22Rv1 (cell line): ENCODE data around the gene SLC34A3.

Experiments used
- ZFX ChIP-seq: fragments of 450-650 bp; IDR thresholded peaks from 2 replicates; pipeline ENCODE4 v1.6.1; 2017; ENCODE audit warnings: antibody characterized with exemption, borderline replicate concordance
- TF ChIP-seq, protein P1 (sequence below): fragments of 450-650 bp; IDR thresholded peaks from 2 replicates; pipeline ENCODE4 v1.5.1; 2017; ENCODE audit warnings: mild to moderate bottlenecking

DNA sequence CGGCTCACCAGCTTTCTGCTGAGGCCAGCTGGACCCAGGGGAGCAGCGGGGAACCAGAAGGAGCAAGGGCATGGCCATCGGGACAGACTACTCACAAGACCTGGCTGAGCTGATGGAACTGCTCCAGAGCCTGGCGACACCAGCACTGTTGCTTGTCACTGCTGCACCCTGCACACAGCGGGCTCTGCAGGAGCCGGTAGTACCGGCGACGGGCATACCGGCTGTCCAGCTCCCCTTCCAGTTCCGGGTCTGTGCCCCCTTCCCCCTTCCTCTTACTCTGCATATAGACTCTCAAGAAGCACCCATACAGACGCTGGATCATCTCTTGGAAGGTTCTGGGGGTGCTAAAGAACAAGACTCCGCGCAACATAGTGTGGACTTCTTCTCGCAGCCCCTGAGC lies 43.3 kb upstream of the SLC34A3 start:
- TF ChIP-seq, protein P1, sequence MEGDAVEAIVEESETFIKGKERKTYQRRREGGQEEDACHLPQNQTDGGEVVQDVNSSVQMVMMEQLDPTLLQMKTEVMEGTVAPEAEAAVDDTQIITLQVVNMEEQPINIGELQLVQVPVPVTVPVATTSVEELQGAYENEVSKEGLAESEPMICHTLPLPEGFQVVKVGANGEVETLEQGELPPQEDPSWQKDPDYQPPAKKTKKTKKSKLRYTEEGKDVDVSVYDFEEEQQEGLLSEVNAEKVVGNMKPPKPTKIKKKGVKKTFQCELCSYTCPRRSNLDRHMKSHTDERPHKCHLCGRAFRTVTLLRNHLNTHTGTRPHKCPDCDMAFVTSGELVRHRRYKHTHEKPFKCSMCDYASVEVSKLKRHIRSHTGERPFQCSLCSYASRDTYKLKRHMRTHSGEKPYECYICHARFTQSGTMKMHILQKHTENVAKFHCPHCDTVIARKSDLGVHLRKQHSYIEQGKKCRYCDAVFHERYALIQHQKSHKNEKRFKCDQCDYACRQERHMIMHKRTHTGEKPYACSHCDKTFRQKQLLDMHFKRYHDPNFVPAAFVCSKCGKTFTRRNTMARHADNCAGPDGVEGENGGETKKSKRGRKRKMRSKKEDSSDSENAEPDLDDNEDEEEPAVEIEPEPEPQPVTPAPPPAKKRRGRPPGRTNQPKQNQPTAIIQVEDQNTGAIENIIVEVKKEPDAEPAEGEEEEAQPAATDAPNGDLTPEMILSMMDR: no peak
- no peak for TF ChIP-seq ZFX
